ENCODE measurements around the gene ARAP3. TPM values are rescaled to one million over a fixed set of nuclear protein-coding genes. Genes with fewer than 3 reads are reported as not detected.

Gene ARAP3
- total and polyA plus RNA-seq, 12 donors, result 10.8 to 27.3 (median 13.6) TPM

DNA sequence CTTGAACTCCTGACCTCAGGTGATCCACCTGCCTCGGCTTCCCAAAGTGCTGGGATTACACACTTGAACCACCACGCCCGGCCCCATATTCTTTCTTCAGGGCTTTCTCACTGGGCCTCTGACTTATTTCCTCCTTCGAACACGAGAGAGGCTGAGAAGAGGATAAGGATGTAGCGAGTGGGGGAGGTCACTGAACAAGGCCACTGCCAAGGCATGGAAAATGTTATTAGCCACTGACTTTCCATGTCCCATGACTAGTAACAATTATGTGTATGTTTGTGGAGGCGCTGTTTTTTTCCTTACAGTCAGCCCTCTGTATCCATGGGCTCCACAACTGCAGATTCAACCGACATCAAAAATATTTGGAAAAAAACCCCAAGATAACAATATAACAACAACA is 18.5 kb downstream of the ARAP3 start:
- DNase-seq, result no peak
- 79 to 85% methylated on average over 8 of the region's 8 CpGs for WGBS, 2 donors
- Histone ChIP-seq H3K4me1 (peaks cover 0 to 10% (median 4%) of the 10 kb centered on the region in 9 donors), H3K27me3 (no peaks in the 10 kb centered on the region), H3K4me3 (no peak overlapping the region), H3K27ac (no peak overlapping the region), H3K9me3 (no peaks in the 10 kb centered on the region), H3K36me3 (peaks cover 0 to 88% (median 10%) of the 10 kb centered on the region in 9 donors)
- intact Hi-C loops (cut with DNase I), result loop anchor here in 1 of 10 donors (10.0 kb wide), 1 partner anchor 1231 kb away; no protein-coding TSS in a partner anchor
- no peak for ATAC-seq
- TF ChIP-seq, protein P1, sequence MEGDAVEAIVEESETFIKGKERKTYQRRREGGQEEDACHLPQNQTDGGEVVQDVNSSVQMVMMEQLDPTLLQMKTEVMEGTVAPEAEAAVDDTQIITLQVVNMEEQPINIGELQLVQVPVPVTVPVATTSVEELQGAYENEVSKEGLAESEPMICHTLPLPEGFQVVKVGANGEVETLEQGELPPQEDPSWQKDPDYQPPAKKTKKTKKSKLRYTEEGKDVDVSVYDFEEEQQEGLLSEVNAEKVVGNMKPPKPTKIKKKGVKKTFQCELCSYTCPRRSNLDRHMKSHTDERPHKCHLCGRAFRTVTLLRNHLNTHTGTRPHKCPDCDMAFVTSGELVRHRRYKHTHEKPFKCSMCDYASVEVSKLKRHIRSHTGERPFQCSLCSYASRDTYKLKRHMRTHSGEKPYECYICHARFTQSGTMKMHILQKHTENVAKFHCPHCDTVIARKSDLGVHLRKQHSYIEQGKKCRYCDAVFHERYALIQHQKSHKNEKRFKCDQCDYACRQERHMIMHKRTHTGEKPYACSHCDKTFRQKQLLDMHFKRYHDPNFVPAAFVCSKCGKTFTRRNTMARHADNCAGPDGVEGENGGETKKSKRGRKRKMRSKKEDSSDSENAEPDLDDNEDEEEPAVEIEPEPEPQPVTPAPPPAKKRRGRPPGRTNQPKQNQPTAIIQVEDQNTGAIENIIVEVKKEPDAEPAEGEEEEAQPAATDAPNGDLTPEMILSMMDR (IDR thresholded peaks at IDR 0.05), result no peak

DNA sequence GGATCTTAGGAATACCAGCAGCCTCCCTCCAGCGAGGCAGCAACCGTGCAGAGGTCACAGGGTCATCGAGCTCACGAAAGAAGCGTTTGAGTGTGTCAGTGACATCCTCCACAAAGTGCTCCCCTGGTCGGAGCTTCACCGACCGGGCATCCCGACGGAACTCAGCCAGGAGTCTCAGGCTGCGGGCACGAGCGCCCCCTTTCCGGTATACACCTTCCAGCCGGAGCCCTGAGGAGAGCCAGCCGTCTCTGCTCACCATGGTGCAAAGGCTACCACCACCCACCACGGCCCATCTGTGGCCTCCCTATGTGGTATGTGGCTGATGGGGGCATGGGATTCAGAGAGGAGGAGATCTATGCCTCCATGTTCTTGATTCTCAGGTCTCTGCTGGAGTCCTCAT is 20.0 kb downstream of the ARAP3 start:
- Histone ChIP-seq H3K27ac (no peak overlapping the region), H3K36me3 (peaks cover 0 to 89% (median 10%) of the 10 kb centered on the region in 9 donors), H3K4me1 (peaks cover 0 to 10% (median 4%) of the 10 kb centered on the region in 9 donors), H3K27me3 (no peaks in the 10 kb centered on the region), H3K9me3 (no peaks in the 10 kb centered on the region), H3K4me3 (no peak overlapping the region)
- no peak for ATAC-seq
- TF ChIP-seq, protein P1 (IDR thresholded peaks at IDR 0.05), result no peak
- intact Hi-C loops (cut with DNase I), result loop anchor here in 1 of 10 donors (10.0 kb wide), 1 partner anchor 1233 kb away; no protein-coding TSS in a partner anchor
- WGBS, 2 donors, result 84 to 89% methylated on average over 17 of the region's 17 CpGs
- DNase-seq, result no peak

DNA sequence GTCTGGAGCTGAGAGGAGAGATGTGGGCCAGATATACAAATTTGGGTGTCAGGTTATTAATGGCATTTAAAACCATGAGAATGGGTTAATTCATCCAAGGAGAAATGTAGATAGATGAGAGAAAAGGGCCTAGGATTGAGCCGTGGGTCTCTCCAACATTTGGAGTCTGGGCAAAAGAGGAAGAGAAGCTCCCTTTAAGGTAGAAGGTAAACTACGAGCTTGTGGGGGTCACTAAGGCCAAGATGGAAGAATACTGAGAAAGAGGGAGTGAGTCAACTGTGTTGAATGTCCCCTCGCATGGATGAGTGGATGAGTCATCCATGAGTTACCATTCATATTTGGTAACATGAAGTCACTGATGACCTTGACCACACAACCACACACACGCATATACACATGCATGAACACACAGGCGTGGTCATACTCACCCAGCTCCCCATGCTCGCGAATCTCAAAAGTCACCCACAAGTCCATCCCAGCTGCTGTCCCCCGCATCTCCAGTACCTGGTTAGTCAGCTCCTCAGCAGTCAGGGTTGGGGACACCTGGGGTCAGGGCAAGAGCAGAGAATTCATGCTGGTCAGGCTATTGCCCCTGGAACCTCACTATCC is 24.0 kb downstream of the ARAP3 start:
- H3K4me1 ChIP-seq, result no peaks in the 10 kb centered on the region
- H3K4me3 ChIP-seq, result no peak overlapping the region
- TF ChIP-seq, protein P1 (IDR thresholded peaks at IDR 0.05), result no peak
- H3K9me3 ChIP-seq, result no peaks in the 10 kb centered on the region
- ATAC-seq (no peak), DNase-seq (no peak)
- WGBS, 2 donors, result 79 to 87% methylated on average over 8 of the region's 8 CpGs
- intact Hi-C loops (cut with DNase I), result no loop called here
- H3K36me3 ChIP-seq, result peaks cover 0 to 95% (median 7%) of the 10 kb centered on the region in 9 donors
- H3K27ac ChIP-seq, result no peak overlapping the region
- no peaks in the 10 kb centered on the region for H3K27me3 ChIP-seq

DNA sequence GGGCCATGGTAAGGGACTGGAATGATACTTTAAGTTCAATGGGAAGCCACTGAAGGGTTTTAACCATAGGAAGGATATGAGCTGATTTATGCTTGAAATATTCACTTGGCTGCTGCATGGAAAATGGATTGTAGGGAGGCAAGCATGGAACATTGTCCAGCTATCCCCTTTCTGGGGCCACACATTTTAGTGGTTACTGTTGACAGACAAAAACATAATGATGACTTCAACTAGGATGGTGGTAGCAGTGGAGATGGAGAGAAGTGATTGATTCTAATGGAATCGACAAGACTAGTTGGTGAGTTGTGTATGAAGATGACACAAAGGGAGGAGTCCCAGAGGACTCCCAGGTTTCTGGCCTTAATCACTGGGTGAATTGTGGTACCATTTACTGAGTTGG is 24.6 kb downstream of the ARAP3 start:
- no peaks in the 10 kb centered on the region for H3K27me3 ChIP-seq
- H3K36me3 ChIP-seq, result peaks cover 0 to 90% (median 7%) of the 10 kb centered on the region in 9 donors
- 92 to 95% methylated on average over 1 of the region's 1 CpG for WGBS, 2 donors
- TF ChIP-seq, protein P1 (IDR thresholded peaks at IDR 0.05), result no peak
- H3K4me3 ChIP-seq, result no peak overlapping the region
- H3K27ac ChIP-seq, result no peak overlapping the region
- no peaks in the 10 kb centered on the region for H3K4me1 ChIP-seq
- no peak for ATAC-seq
- DNase-seq, result no peak
- intact Hi-C loops (cut with DNase I), result no loop called here
- H3K9me3 ChIP-seq, result no peaks in the 10 kb centered on the region
